ENCODE data around the gene POPDC2. TPM values are rescaled to one million over a fixed set of nuclear protein-coding genes. Genes with fewer than 3 reads are reported as not detected.
"Not testable (repeated sequence)": the region's sequence is repeated elsewhere in the genome, so short reads cannot be mapped to it uniquely, and the experiment has no call there.

Gene POPDC2
- total RNA-seq, 1 donor from 2014 or later, result 1.2 TPM

DNA sequence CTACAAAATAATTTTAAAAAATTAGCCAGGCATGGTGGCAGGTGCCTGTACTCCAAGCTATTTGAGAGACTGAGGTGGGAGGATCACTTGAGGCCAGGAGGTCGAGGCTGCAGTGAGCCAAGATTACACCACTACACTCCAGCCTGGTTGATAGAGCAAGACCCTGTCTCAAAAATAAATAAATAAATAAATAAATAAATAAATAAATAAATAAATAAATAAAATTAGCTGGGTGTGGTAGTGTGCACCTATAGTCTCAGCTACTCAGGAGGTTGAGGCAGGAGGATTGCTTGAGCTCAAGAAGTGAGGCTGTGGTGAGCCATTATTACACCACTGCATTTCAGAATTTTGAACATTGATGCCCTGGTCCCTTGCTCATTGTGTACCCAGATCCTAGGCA lies 65.5 kb downstream of the POPDC2 start:
- peaks cover 27% of the 10 kb centered on the region for H3K4me1 Mint-ChIP-seq (ENCODE audit: low read depth)
- H3K27me3 Mint-ChIP-seq (ENCODE audit: insufficient read depth); H3K27ac Mint-ChIP-seq; intact Hi-C loops (cut with micrococcal nuclease); H3K4me3 Mint-ChIP-seq; H3K36me3 Mint-ChIP-seq (ENCODE audit: low read depth); H3K9me3 Mint-ChIP-seq; DNase-seq (ENCODE audit: low spot score): not testable (repeated sequence)

DNA sequence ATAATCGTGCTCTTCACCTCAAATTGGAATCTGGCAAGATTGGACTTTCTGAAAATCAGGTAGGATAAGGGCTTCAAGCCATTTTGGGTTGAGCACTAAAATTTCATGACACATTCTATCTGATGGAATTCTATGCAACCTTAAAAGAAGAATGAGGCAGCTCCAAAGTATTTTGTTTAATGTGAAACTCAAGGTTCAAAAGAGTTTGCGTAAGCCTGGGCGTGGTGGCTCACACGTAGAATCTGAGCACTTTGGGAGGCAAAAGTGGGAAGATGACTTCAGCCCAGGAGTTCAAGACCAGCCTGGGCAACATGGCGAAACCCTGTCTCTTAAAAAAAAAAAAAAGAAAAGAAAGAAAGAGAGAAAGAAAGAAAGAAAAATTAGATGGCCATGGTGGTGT lies 66.3 kb downstream of the POPDC2 start:
- H3K4me1 Mint-ChIP-seq (ENCODE audit: low read depth), result peaks cover 22% of the 10 kb centered on the region
- peaks cover 2% of the 10 kb centered on the region for H3K36me3 Mint-ChIP-seq (ENCODE audit: low read depth)
- no peak overlapping the region for H3K27ac Mint-ChIP-seq
- H3K4me3 Mint-ChIP-seq, result no peak overlapping the region
- intact Hi-C loops (cut with micrococcal nuclease), result no loop called here
- no peaks in the 10 kb centered on the region for H3K27me3 Mint-ChIP-seq (ENCODE audit: insufficient read depth)
- peaks cover 9% of the 10 kb centered on the region for H3K9me3 Mint-ChIP-seq
- no peak for DNase-seq (ENCODE audit: low spot score)

DNA sequence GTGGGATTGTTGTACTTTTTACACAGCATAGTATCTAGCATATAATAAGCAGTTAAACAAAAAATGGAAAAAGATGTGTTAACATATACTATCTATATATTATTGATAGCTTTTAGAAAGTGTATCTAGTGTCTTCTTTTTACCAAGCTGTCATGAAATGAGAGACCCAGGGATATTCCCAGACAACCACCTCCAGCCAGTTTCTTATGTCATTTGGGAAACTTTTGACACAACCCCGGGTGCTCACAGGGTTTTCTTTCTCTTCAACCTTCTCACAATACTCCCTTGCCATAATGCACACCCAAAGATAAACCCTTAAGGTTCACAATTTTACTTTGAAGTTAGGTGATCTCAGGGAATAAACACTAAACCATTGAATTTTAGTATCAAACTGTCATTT lies 67.5 kb downstream of the POPDC2 start:
- DNase-seq (ENCODE audit: low spot score), result no peak
- intact Hi-C loops (cut with micrococcal nuclease), result no loop called here
- H3K4me1 Mint-ChIP-seq (ENCODE audit: low read depth), result peaks cover 28% of the 10 kb centered on the region
- no peak overlapping the region for H3K27ac Mint-ChIP-seq
- peaks cover 9% of the 10 kb centered on the region for H3K9me3 Mint-ChIP-seq
- H3K4me3 Mint-ChIP-seq, result no peak overlapping the region
- H3K36me3 Mint-ChIP-seq (ENCODE audit: low read depth), result peaks cover 2% of the 10 kb centered on the region
- no peaks in the 10 kb centered on the region for H3K27me3 Mint-ChIP-seq (ENCODE audit: insufficient read depth)

Other genes with a start within 250 kb of the POPDC2 start
- 51.3 and 56.9 TPM in 2 replicates for gene TMEM39A, start 197.0 kb downstream of the POPDC2 start, total RNA-seq
- 26.0 and 28.7 TPM in 2 replicates for gene POGLUT1, start 191.6 kb downstream of the POPDC2 start, total RNA-seq
- gene TIMMDC1, start 162.0 kb downstream of the POPDC2 start, total RNA-seq, result 124 and 126 TPM in 2 replicates
- gene CD80, start 101.0 kb downstream of the POPDC2 start, total RNA-seq, result 18.1 and 19.5 TPM in 2 replicates
- gene ADPRH, start 81.1 kb downstream of the POPDC2 start, total RNA-seq, result 3.8 and 4.6 TPM in 2 replicates
- 0.22 and 0.29 TPM in 2 replicates for gene PLA1A, start 62.7 kb downstream of the POPDC2 start, total RNA-seq
- gene COX17, start 16.8 kb upstream of the POPDC2 start, total RNA-seq, result 62.2 and 70.7 TPM in 2 replicates
- 0.24 TPM in 1 of 2 replicates, not detected in the other for gene CFAP91, start 42.4 kb upstream of the POPDC2 start, total RNA-seq
- 0.13 TPM in 1 of 2 replicates, not detected in the other for gene NR1I2, start 121.5 kb upstream of the POPDC2 start, total RNA-seq

Data from activated T-helper 1 cell treated with anti-CD3 and anti-CD28 coated beads, Interleukin-12 subunit alpha, Interleukin-12 subunit beta, Interleukin-2, Interleukin-4 antibody, amounts not matched to agents 30 ng/mL and 10 ng/mL and 1 ng/mL, durations not matched to agents 14 hours and 24 hours and 36 hours (primary cell).